KMS-11 (cell line): ENCODE data around the gene AVPI1.

ENCODE experiments used
- H2AFZ ChIP-seq: fragments of 200-600 bp; sonication (generic); 2 replicates; pipeline ENCODE4 v1.6.1; 2016; ENCODE audit warnings: antibody characterized with exemption, mixed run types, low read depth
- H3K27ac ChIP-seq: fragments of 200-600 bp; sonication (generic); 2 replicates; pipeline ENCODE4 v1.6.1; 2016; ENCODE audit warnings: mild to moderate bottlenecking, mixed run types
- H3K27me3 ChIP-seq: fragments of 200-600 bp; sonication (generic); 2 replicates; pipeline ENCODE4 v1.6.1; 2017; ENCODE audit warnings: mild to moderate bottlenecking, low read depth, mixed run types, moderate library complexity; ENCODE audit not compliant: insufficient read depth
- H3K36me3 ChIP-seq: fragments of 200-600 bp; sonication (generic); 2 replicates; pipeline ENCODE4 v1.6.1; 2017; ENCODE audit warnings: mild to moderate bottlenecking, mixed run types; ENCODE audit not compliant: insufficient read depth
- H3K4me1 ChIP-seq: fragments of 200-600 bp; sonication (generic); 2 replicates; pipeline ENCODE4 v1.6.1; 2016; ENCODE audit warnings: mild to moderate bottlenecking, low read depth, mixed run types; ENCODE audit not compliant: poor library complexity, severe bottlenecking
- H3K4me2 ChIP-seq: fragments of 200-600 bp; sonication (generic); 2 replicates; pipeline ENCODE4 v1.7.0; 2016; ENCODE audit warnings: mild to moderate bottlenecking, mixed run types
- H3K4me3 ChIP-seq: fragments of 200-600 bp; sonication (generic); IDR thresholded peaks from 2 replicates; pipeline ENCODE4 v1.6.1; 2017; ENCODE audit warnings: low read depth, low read length, mixed read lengths; ENCODE audit not compliant: insufficient read depth
- H3K79me2 ChIP-seq: fragments of 200-600 bp; sonication (generic); 2 replicates; pipeline ENCODE4 v1.6.1; 2016; ENCODE audit warnings: low read depth, mixed run types; ENCODE audit not compliant: insufficient read depth
- H3K9ac ChIP-seq: fragments of 200-600 bp; sonication (generic); 2 replicates; pipeline ENCODE4 v1.6.1; 2016; ENCODE audit warnings: mild to moderate bottlenecking, mixed run types
- H4K20me1 ChIP-seq: fragments of 200-600 bp; sonication (generic); 2 replicates; pipeline ENCODE4 v1.6.1; 2016; ENCODE audit warnings: mild to moderate bottlenecking, mixed run types; ENCODE audit not compliant: insufficient read depth
- TF ChIP-seq, protein P1 (sequence below): fragments of 200-600 bp; sonication (generic); conservative IDR thresholded peaks from 2 replicates; pipeline ENCODE4 v1.6.1; 2017; ENCODE audit warnings: low read depth, mild to moderate bottlenecking, antibody characterized with exemption, low read length, moderate library complexity, mixed read lengths

AVPI1 gene

DNA sequence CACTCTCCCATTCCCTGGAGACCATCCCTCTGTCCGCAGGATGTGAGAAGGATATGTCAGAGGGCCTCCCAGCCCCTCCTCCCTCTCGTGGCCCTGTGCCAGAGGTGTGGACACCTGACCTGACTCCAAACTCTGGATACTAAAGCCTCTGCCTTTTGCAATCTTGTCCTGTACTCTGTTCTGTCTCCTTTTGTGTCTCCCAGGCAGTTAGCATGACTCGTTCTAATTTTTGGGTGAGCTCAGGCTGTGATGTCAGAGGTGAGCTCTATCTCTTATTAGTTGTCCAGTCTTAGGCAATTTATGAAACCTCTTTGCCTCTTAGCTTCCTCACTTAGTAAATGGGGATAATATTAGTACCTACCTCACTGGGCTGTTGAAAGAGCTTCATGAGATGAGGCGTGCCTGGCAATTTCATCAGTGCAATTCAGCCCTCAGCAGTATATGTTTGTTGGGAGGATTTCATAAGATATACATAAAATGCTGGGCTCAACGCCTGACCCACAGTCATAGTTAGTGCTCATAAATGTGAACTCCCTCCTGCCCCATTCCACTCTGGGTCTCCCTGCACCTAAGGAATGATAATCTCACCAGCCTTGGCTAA is 37.4 kb upstream of the AVPI1 start:
- H3K27ac ChIP-seq: no peak overlapping the region
- H3K4me3 ChIP-seq: no peak overlapping the region
- H3K4me1 ChIP-seq: no peaks in the 10 kb centered on the region
- H3K36me3 ChIP-seq: no peaks in the 10 kb centered on the region
- H2AFZ ChIP-seq: no peak overlapping the region
- TF ChIP-seq, protein P1, sequence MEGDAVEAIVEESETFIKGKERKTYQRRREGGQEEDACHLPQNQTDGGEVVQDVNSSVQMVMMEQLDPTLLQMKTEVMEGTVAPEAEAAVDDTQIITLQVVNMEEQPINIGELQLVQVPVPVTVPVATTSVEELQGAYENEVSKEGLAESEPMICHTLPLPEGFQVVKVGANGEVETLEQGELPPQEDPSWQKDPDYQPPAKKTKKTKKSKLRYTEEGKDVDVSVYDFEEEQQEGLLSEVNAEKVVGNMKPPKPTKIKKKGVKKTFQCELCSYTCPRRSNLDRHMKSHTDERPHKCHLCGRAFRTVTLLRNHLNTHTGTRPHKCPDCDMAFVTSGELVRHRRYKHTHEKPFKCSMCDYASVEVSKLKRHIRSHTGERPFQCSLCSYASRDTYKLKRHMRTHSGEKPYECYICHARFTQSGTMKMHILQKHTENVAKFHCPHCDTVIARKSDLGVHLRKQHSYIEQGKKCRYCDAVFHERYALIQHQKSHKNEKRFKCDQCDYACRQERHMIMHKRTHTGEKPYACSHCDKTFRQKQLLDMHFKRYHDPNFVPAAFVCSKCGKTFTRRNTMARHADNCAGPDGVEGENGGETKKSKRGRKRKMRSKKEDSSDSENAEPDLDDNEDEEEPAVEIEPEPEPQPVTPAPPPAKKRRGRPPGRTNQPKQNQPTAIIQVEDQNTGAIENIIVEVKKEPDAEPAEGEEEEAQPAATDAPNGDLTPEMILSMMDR: no peak
- no peaks in the 10 kb centered on the region for H4K20me1 ChIP-seq
- H3K79me2 ChIP-seq: no peaks in the 10 kb centered on the region
- no peak overlapping the region for H3K4me2 ChIP-seq
- no peaks in the 10 kb centered on the region; the same call in 1 of the 2 replicates for H3K27me3 ChIP-seq
- no peak overlapping the region for H3K9ac ChIP-seq

DNA sequence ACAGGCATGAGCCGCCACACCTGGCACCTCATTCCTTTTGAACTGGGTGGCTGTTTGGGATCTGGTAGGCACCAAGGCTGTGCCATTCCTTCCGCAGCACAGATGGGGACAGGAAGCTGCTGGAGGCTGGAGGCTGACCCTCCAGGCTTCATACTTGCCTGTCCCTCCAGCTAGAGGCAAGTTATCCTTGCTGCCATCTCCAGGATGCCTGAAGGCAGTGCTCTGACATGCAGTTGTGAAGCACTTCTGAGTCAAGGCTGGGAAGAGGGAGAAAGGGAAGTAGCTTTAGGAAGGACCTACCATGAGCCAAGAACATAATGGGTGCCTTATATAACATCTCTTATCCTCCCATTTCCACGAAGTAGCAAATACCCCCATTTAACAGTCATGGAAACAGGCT is 36.0 kb upstream of the AVPI1 start:
- Histone ChIP-seq H3K4me1 (no peaks in the 10 kb centered on the region), H4K20me1 (no peaks in the 10 kb centered on the region), H3K4me3 (no peak overlapping the region), H3K27ac (no peak overlapping the region), H3K36me3 (no peaks in the 10 kb centered on the region), H3K4me2 (no peak overlapping the region), H2AFZ (no peak overlapping the region), H3K9ac (no peak overlapping the region), H3K79me2 (no peaks in the 10 kb centered on the region), H3K27me3 (no peaks in the 10 kb centered on the region)
- TF ChIP-seq, protein P1: no peak

DNA sequence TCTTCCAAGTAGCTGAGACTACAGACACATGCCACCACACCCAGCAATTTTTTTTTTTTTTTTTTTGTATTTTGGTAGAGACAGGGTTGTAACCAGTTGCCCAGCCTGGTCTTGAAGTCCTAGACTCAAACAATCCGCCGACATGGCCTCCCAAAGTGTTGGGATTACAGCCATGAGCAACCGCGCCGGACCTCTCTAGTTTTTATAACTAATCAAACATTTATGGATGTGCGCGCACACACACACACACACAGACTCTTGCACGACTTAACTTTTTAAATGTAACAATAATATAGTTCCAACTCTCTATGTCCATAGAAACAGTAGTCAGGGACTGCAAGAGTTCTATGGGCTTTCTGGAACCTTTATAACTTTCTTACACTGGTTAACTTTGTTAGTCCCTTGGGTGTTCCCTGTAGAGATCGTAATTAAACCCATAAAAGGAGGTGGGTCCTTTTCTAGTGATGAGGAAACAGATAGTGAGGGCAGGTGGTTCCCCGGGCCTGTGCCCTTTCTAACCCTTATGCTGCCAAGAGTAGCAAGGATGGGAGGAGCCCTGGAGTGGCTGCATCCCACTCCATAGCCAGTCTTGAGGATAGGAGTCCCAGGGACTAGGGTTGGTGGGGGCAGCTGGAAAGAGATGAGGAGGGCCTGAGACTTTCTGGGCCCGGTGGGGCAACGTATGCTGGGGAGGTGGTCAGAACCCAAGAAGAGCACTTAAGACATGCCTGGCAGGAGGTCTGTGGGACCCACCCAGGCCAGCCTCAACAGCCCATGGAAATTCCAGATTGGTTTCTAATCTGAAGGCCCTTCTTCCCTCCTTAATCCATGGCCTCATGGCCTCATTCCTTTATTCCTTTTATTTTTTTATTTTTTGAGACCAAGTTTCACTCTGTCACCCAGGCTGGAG is 35.1 kb upstream of the AVPI1 start:
- TF ChIP-seq, protein P1: no peak
- no peak overlapping the region for H3K4me3 ChIP-seq
- no peaks in the 10 kb centered on the region for H3K4me1 ChIP-seq

DNA sequence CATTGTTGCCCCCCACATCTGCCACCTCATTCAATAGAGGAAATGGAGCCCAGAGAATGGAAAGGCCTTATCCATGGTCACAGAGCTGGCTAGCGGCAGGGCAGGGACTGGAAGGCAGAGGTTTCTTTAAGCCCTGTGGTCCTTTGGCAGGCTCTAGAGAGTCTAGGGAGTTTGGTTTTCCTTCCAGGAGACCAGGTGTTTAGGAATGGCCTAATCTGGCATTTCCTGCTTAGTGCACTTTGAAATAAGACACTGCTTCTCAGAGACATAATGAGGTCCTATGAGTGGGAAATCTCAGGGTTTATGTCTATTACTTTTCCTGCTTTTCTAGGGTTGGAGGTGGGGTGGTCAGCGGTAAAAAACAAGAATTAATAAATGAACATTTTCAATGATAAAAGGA is 32.6 kb upstream of the AVPI1 start:
- Histone ChIP-seq H3K36me3 (no peaks in the 10 kb centered on the region), H3K4me1 (no peaks in the 10 kb centered on the region), H4K20me1 (no peaks in the 10 kb centered on the region), H3K9ac (no peak overlapping the region), H2AFZ (no peak overlapping the region), H3K27ac (no peak overlapping the region), H3K27me3 (no peaks in the 10 kb centered on the region), H3K4me2 (no peak overlapping the region), H3K4me3 (no peak overlapping the region), H3K79me2 (no peaks in the 10 kb centered on the region)
- TF ChIP-seq, protein P1: no peak

More for the DNA sequence above, 35.1 kb upstream of the AVPI1 start:
- Histone ChIP-seq H2AFZ (no peak overlapping the region), H3K27me3 (no peaks in the 10 kb centered on the region), H3K79me2 (no peaks in the 10 kb centered on the region), H4K20me1 (no peaks in the 10 kb centered on the region), H3K36me3 (no peaks in the 10 kb centered on the region), H3K9ac (no peak overlapping the region), H3K27ac (no peak overlapping the region), H3K4me2 (no peak overlapping the region)
